ENCODE data around the gene IFNL2. TPM values are rescaled to one million over a fixed set of nuclear protein-coding genes. Genes with fewer than 3 reads are reported as not detected.

The IFNL2 gene
- total and polyA plus RNA-seq, 2 donors (not counting 1 experiment from before 2014, with no cell fraction given): not detected

DNA sequence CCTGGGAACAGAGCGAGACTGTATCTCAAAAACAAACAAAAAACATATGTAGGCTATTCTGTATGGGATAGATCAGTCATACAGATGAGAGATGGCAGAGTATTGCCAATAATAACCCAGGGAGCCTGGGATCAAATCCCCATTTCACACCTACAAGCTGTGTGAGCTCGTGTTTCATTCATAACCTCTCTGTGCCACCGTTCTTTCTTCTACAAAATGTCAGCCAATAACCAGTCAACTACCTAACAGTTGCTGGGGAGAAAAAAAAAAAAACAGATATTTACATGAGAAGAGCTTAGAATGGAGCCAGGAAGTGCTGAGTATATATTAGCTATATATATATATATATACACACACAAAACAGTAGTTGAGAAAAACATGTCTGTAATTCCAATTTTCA lies 6.5 kb upstream of the IFNL2 start:
- Histone ChIP-seq H2AFZ (ENCODE audit: low read length) (no peak overlapping the region), H3K27me3 (ENCODE audit: control insufficient read depth, insufficient read depth, low read length) (peaks cover 34% of the 10 kb centered on the region), H3K36me3 (ENCODE audit: control insufficient read depth, insufficient read depth, low read length) (no peaks in the 10 kb centered on the region), H4K20me1 (ENCODE audit: control insufficient read depth, extremely low read depth, insufficient read depth, low read length) (no peaks in the 10 kb centered on the region), H3K79me2 (ENCODE audit: control insufficient read depth, insufficient read depth, low read length) (no peaks in the 10 kb centered on the region), H3K4me1 (ENCODE audit: control insufficient read depth, extremely low read depth, insufficient read depth, low read length) (no peaks in the 10 kb centered on the region), H3K9ac (ENCODE audit: insufficient read depth, low read length) (no peak overlapping the region), H3K27ac (ENCODE audit: insufficient read depth, low read length) (no peak overlapping the region), H3K4me3 (replicated peaks in 1 of 4; ENCODE audit: control extremely low read depth in 1 of 4, insufficient read depth in 1 of 4, low read depth in 3 of 4, low read length in 4 of 4) (no peak overlapping the region), H3K9me3 (ENCODE audit: control insufficient read depth, insufficient read depth, low read depth, low read length) (no peaks in the 10 kb centered on the region), H3K4me2 (ENCODE audit: extremely low read depth, insufficient read depth, low read length) (no peak overlapping the region)
- TF ChIP-seq CTCF (conservative IDR thresholded peaks at IDR 0.05 in 1 of 2, IDR thresholded peaks at IDR 0.05 in 1 of 2; ENCODE audit: low read depth in 1 of 2, low read length in 2 of 2) (no peak), EZH2 (IDR thresholded peaks at IDR 0.05; ENCODE audit: low read length, missing control alignments) (no peak)
- no peak for DNase-seq (ENCODE audit: low read depth in 2 of 2)

DNA sequence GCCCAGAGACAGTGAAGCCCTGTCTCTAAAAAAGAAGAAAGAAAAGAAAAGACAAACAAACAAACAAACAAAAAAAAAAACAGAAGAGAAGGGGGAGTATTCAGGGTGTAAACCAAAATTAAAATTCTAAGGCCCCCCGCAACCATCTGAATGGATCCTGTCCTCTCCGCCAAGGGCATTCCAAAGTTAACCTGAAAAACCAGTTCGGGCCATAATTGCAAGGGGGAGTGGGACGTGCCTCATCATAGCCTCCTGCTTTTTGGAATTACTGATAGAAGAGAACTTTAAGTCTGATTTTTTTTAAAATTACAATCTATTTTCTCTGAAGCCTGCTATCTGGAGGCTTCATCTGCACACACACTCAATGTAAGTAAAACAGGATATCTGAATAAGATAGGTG lies 5.7 kb upstream of the IFNL2 start:
- TF ChIP-seq EZH2 (IDR thresholded peaks at IDR 0.05; ENCODE audit: low read length, missing control alignments): no peak
- TF ChIP-seq CTCF (conservative IDR thresholded peaks at IDR 0.05 in 1 of 2, IDR thresholded peaks at IDR 0.05 in 1 of 2; ENCODE audit: low read depth in 1 of 2, low read length in 2 of 2): no peak
- Histone ChIP-seq H3K79me2 (ENCODE audit: control insufficient read depth, insufficient read depth, low read length) (no peaks in the 10 kb centered on the region), H3K4me3 (replicated peaks in 1 of 4; ENCODE audit: control extremely low read depth in 1 of 4, insufficient read depth in 1 of 4, low read depth in 3 of 4, low read length in 4 of 4) (no peak overlapping the region), H3K27ac (ENCODE audit: insufficient read depth, low read length) (no peak overlapping the region), H3K9me3 (ENCODE audit: control insufficient read depth, insufficient read depth, low read depth, low read length) (no peaks in the 10 kb centered on the region), H3K4me1 (ENCODE audit: control insufficient read depth, extremely low read depth, insufficient read depth, low read length) (no peaks in the 10 kb centered on the region), H4K20me1 (ENCODE audit: control insufficient read depth, extremely low read depth, insufficient read depth, low read length) (no peaks in the 10 kb centered on the region), H2AFZ (ENCODE audit: low read length) (no peak overlapping the region), H3K27me3 (ENCODE audit: control insufficient read depth, insufficient read depth, low read length) (peaks cover 34% of the 10 kb centered on the region), H3K4me2 (ENCODE audit: extremely low read depth, insufficient read depth, low read length) (no peak overlapping the region), H3K36me3 (ENCODE audit: control insufficient read depth, insufficient read depth, low read length) (no peaks in the 10 kb centered on the region), H3K9ac (ENCODE audit: insufficient read depth, low read length) (no peak overlapping the region)
- no peak for DNase-seq (ENCODE audit: low read depth in 2 of 2)

DNA sequence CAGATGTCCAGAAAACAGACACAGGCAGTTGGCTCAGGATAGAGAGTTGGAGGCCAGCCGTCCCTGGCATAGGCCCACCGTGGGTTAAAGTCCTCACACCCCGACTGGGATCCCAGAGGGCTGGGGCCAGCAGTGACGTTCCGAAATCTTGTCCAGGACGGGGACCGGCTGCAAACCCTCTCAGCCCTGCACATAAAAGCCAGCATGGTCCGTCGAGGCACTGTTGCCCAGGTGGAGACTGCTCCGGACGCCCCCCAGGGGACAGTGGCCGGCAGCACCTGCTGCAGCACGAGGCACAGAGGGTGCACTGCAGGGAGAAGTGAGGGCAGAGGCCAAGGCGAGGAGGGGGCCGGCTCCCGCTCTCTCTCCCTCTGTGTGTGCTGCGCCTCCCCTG lies 4.3 kb upstream of the IFNL2 start:
- Histone ChIP-seq H4K20me1 (ENCODE audit: control insufficient read depth, extremely low read depth, insufficient read depth, low read length) (no peaks in the 10 kb centered on the region), H3K27ac (ENCODE audit: insufficient read depth, low read length) (no peak overlapping the region), H3K9me3 (ENCODE audit: control insufficient read depth, insufficient read depth, low read depth, low read length) (no peaks in the 10 kb centered on the region), H3K9ac (ENCODE audit: insufficient read depth, low read length) (no peak overlapping the region), H2AFZ (ENCODE audit: low read length) (no peak overlapping the region), H3K79me2 (ENCODE audit: control insufficient read depth, insufficient read depth, low read length) (no peaks in the 10 kb centered on the region), H3K36me3 (ENCODE audit: control insufficient read depth, insufficient read depth, low read length) (no peaks in the 10 kb centered on the region), H3K27me3 (ENCODE audit: control insufficient read depth, insufficient read depth, low read length) (peaks cover 34% of the 10 kb centered on the region), H3K4me1 (ENCODE audit: control insufficient read depth, extremely low read depth, insufficient read depth, low read length) (no peaks in the 10 kb centered on the region), H3K4me2 (ENCODE audit: extremely low read depth, insufficient read depth, low read length) (no peak overlapping the region), H3K4me3 (replicated peaks in 1 of 4; ENCODE audit: control extremely low read depth in 1 of 4, insufficient read depth in 1 of 4, low read depth in 3 of 4, low read length in 4 of 4) (no peak overlapping the region)
- TF ChIP-seq EZH2 (IDR thresholded peaks at IDR 0.05; ENCODE audit: low read length, missing control alignments) (no peak), CTCF (conservative IDR thresholded peaks at IDR 0.05 in 1 of 2, IDR thresholded peaks at IDR 0.05 in 1 of 2; ENCODE audit: low read depth in 1 of 2, low read length in 2 of 2) (no peak)
- DNase-seq (ENCODE audit: low read depth in 2 of 2): no peak
